DND-41 (cell line): ENCODE results near the gene FSCN2.

Experiments used
- ATAC-seq: fragments of 200-7000 bp; cut with Tn5 transposase; 3 replicates; pipeline ENCODE4 v1.9.1; 2021; ENCODE audit warnings: low read depth; ENCODE audit not compliant: insufficient read depth
- DNase-seq: peaks from one replicate; pipeline ENCODE4 v3.0.0-alpha.2; 2020
- H2AFZ ChIP-seq: 2 replicates; pipeline ENCODE4 v1.6.0; 2012; ENCODE audit warnings: low read depth, low read length
- H3K27ac ChIP-seq: 2 replicates; pipeline ENCODE4 v1.5.1; 2012; ENCODE audit warnings: low read length, inconsistent platforms
- H3K27me3 ChIP-seq: fragments of 200-600 bp; sonication (generic); 2 replicates; pipeline ENCODE4 v1.6.0; 2012; ENCODE audit warnings: low read length, mild to moderate bottlenecking, inconsistent platforms; ENCODE audit not compliant: insufficient read depth, poor library complexity
- H3K36me3 ChIP-seq: 2 replicates; pipeline ENCODE4 v1.5.1; 2012; ENCODE audit warnings: low read length, inconsistent platforms; ENCODE audit not compliant: insufficient read depth
- H3K4me1 ChIP-seq: 2 replicates; pipeline ENCODE4 v1.5.1; 2012; ENCODE audit warnings: mild to moderate bottlenecking, low read length; ENCODE audit not compliant: insufficient read depth
- H3K4me2 ChIP-seq: 2 replicates; pipeline ENCODE4 v1.6.0; 2012; ENCODE audit warnings: mild to moderate bottlenecking, moderate library complexity, low read length, inconsistent platforms; ENCODE audit not compliant: insufficient read depth
- H3K4me3 ChIP-seq, 2 experiments: fragments of 200-600 bp in 1 of 2; shearing (Covaris generic) in 1 of 2; 2 replicates each; pipeline ENCODE4 v1.5.1; 2012 to 2016; ENCODE audit warnings: inconsistent platforms in 2 of 2, low read length in 2 of 2, mild to moderate bottlenecking in 2 of 2, low read depth in 1 of 2, moderate library complexity in 1 of 2
- H3K79me2 ChIP-seq: 2 replicates; pipeline ENCODE4 v1.6.0; 2012; ENCODE audit warnings: low read length, inconsistent platforms; ENCODE audit not compliant: insufficient read depth
- H3K9ac ChIP-seq: 2 replicates; pipeline ENCODE4 v1.6.0; 2012; ENCODE audit warnings: low read depth, mild to moderate bottlenecking, inconsistent platforms, low read length, moderate library complexity
- H3K9me3 ChIP-seq: 2 replicates; pipeline ENCODE4 v1.5.1; 2012; ENCODE audit warnings: low read length, moderate library complexity, mild to moderate bottlenecking, inconsistent platforms; ENCODE audit not compliant: insufficient read depth, severe bottlenecking
- H4K20me1 ChIP-seq: 2 replicates; pipeline ENCODE4 v1.6.0; 2012; ENCODE audit warnings: low read length; ENCODE audit not compliant: insufficient read depth
- EZH2 ChIP-seq: IDR thresholded peaks from 3 replicates; pipeline ENCODE4 v1.6.1; 2012; ENCODE audit warnings: borderline replicate concordance, low read depth, mild to moderate bottlenecking, moderate library complexity, low read length, inconsistent platforms; ENCODE audit not compliant: severe bottlenecking
- TF ChIP-seq, protein P1 (sequence below): IDR thresholded peaks from 2 replicates; pipeline ENCODE4 v1.5.1; 2012; ENCODE audit warnings: borderline replicate concordance, low read length, moderate library complexity, mild to moderate bottlenecking; ENCODE audit not compliant: poor library complexity, severe bottlenecking; ENCODE audit errors: extremely low read depth

Gene FSCN2

DNA sequence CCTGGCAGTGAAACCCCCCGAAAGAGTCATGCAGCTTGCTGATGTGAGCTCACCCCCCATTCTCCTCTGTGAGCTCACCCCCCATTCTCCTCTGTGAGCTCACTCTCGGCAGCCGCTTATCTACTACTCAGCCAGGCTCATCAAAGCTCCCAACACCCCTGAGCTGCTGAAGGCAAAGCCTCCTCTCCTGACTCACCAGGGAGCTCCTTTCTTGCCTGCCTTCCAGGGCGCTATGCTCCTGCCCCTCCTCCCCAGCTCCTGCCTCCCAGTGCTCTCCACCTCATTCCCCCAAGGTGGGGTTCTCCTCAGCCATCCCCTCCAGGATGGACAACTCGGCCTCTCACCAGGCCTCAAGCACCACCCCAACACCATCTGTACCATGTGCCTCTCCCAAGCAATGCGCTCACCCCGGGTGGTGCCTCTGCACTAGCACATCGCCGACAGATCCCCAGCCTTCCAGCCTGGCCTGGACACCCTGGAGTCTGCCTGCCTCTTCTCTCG lies 51.7 kb downstream of the FSCN2 start:
- DNase-seq = no peak
- Histone ChIP-seq H3K4me3 (no peak overlapping the region), H3K9me3 (no peaks in the 10 kb centered on the region), H3K4me1 (no peaks in the 10 kb centered on the region), H3K9ac (no peak overlapping the region), H3K27ac (no peak overlapping the region), H3K36me3 (peaks cover 92% of the 10 kb centered on the region), H3K4me2 (no peak overlapping the region), H4K20me1 (peaks cover 43% of the 10 kb centered on the region), H3K79me2 (peaks cover 28% of the 10 kb centered on the region), H2AFZ (no peak overlapping the region), H3K27me3 (no peaks in the 10 kb centered on the region)
- no peak for TF ChIP-seq EZH2
- TF ChIP-seq, protein P1, sequence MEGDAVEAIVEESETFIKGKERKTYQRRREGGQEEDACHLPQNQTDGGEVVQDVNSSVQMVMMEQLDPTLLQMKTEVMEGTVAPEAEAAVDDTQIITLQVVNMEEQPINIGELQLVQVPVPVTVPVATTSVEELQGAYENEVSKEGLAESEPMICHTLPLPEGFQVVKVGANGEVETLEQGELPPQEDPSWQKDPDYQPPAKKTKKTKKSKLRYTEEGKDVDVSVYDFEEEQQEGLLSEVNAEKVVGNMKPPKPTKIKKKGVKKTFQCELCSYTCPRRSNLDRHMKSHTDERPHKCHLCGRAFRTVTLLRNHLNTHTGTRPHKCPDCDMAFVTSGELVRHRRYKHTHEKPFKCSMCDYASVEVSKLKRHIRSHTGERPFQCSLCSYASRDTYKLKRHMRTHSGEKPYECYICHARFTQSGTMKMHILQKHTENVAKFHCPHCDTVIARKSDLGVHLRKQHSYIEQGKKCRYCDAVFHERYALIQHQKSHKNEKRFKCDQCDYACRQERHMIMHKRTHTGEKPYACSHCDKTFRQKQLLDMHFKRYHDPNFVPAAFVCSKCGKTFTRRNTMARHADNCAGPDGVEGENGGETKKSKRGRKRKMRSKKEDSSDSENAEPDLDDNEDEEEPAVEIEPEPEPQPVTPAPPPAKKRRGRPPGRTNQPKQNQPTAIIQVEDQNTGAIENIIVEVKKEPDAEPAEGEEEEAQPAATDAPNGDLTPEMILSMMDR = no peak
- ATAC-seq = no peak

GRCh38 chr17:81580481-81580880 lies 52.3 kb downstream of the FSCN2 start:
- DNase-seq = no peak
- H3K36me3 ChIP-seq = peaks cover 94% of the 10 kb centered on the region
- peaks cover 41% of the 10 kb centered on the region for H4K20me1 ChIP-seq
- no peaks in the 10 kb centered on the region for H3K9me3 ChIP-seq
- no peak overlapping the region for H3K27ac ChIP-seq
- no peak for ATAC-seq
- H3K9ac ChIP-seq = no peak overlapping the region
- no peak overlapping the region for H3K4me2 ChIP-seq
- no peak overlapping the region for H3K4me3 ChIP-seq
- peaks cover 27% of the 10 kb centered on the region for H3K79me2 ChIP-seq
- no peaks in the 10 kb centered on the region for H3K27me3 ChIP-seq
- TF ChIP-seq EZH2 = no peak
- TF ChIP-seq, protein P1 = no peak
- H3K4me1 ChIP-seq = no peaks in the 10 kb centered on the region
- no peak overlapping the region for H2AFZ ChIP-seq

DNA sequence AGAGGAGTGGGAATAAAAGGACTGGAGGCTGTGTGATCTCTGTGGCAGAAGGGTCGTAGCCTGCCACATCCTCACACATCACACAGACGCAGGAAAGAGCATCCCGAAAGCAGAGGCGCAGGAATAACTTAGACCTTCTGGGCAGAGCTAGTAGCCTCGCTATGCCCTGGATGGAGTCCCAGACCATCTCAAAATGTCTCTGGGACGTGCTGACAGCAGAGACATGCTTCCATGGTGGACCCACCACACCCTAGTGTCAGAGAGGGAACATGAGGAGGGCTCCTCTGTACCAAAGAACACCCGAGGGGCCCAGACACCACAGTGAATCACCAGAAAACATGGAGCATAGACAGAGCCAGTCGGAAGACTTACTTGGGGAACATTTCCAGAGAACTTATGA lies 53.6 kb downstream of the FSCN2 start:
- Histone ChIP-seq H3K4me3 (no peak overlapping the region), H2AFZ (no peak overlapping the region), H4K20me1 (peaks cover 32% of the 10 kb centered on the region), H3K79me2 (peaks cover 19% of the 10 kb centered on the region), H3K36me3 (peaks cover 94% of the 10 kb centered on the region), H3K27me3 (no peaks in the 10 kb centered on the region), H3K4me1 (no peaks in the 10 kb centered on the region), H3K4me2 (no peak overlapping the region), H3K9me3 (no peaks in the 10 kb centered on the region), H3K27ac (no peak overlapping the region), H3K9ac (no peak overlapping the region)
- no peak for ATAC-seq
- no peak for DNase-seq
- TF ChIP-seq, protein P1 = no peak
- no peak for TF ChIP-seq EZH2

- Histone ChIP-seq H3K4me2 (no peak overlapping the region), H3K27ac (no peak overlapping the region), H3K27me3 (no peaks in the 10 kb centered on the region), H3K9ac (no peak overlapping the region), H3K36me3 (peaks cover 91% of the 10 kb centered on the region), H3K9me3 (no peaks in the 10 kb centered on the region), H3K4me3 (no peak overlapping the region), H2AFZ (no peak overlapping the region), H3K79me2 (peaks cover 19% of the 10 kb centered on the region), H4K20me1 (peaks cover 26% of the 10 kb centered on the region), H3K4me1 (no peaks in the 10 kb centered on the region)
- DNase-seq (no peak), ATAC-seq (no peak)
- TF ChIP-seq, protein P1 = no peak
- TF ChIP-seq EZH2 = no peak
Measured at GRCh38 chr17:81582341-81582740, 54.2 kb downstream of the FSCN2 start.
